ENCODE results near the gene NFU1.

DNA sequence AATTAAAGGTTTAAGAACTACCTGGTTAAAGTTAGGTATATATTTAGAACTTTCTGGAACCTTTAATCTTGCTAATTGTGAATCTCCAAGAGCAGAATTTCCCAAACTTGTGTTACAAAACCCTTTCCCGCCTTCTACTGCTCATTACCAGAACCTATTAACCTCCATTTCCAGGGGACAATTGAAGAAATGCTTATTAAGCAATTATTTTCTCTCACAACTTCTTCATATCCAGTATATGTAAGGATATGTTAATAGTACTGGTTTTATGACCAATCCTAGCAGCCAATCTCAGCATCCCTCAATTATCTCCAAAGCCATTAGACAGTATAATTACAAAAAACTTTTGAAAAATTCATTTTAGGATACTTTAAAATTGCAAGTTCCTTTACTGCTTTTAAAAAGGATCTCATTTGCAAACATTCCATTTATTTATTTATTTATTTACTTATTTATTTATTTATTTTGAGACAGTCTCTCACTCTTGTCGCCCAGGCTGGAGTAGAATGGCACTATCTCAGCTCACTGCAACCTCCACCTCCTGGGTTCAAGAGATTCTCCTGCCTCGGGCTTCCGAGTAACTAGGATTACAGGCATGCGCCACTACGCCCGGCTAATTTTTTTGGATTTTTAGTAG is 53.9 kb downstream of the NFU1 start:
- TF ChIP-seq CREB1 (CRISPR knock-in tag; IDR thresholded peaks at IDR 0.05; ENCODE audit: low read depth) (no peak), POLR2AphosphoS5 (IDR thresholded peaks at IDR 0.05; ENCODE audit: low read depth) (no peak), EZH2 (IDR thresholded peaks at IDR 0.05; ENCODE audit: low read depth, unreplicated experiment) (no peak), EZH2phosphoT487 (IDR thresholded peaks at IDR 0.05; ENCODE audit: unreplicated experiment) (no peak), REST (IDR thresholded peaks at IDR 0.05; ENCODE audit: unreplicated experiment) (no peak), NANOG (IDR thresholded peaks at IDR 0.05; ENCODE audit: borderline replicate concordance) (no peak)
- TF ChIP-seq, protein P1, sequence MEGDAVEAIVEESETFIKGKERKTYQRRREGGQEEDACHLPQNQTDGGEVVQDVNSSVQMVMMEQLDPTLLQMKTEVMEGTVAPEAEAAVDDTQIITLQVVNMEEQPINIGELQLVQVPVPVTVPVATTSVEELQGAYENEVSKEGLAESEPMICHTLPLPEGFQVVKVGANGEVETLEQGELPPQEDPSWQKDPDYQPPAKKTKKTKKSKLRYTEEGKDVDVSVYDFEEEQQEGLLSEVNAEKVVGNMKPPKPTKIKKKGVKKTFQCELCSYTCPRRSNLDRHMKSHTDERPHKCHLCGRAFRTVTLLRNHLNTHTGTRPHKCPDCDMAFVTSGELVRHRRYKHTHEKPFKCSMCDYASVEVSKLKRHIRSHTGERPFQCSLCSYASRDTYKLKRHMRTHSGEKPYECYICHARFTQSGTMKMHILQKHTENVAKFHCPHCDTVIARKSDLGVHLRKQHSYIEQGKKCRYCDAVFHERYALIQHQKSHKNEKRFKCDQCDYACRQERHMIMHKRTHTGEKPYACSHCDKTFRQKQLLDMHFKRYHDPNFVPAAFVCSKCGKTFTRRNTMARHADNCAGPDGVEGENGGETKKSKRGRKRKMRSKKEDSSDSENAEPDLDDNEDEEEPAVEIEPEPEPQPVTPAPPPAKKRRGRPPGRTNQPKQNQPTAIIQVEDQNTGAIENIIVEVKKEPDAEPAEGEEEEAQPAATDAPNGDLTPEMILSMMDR (conservative IDR thresholded peaks at IDR 0.05; ENCODE audit: low read depth in 2 of 2) = no peak

Data from GM23338 (cell line).